HG03159 (cell line): ENCODE results near the gene SV2C.
"Not testable (repeated sequence)": the region's sequence is repeated elsewhere in the genome, so short reads cannot be mapped to it uniquely, and the experiment has no call there.

Source experiments
- ATAC-seq: cut with Tn5 transposase; IDR thresholded peaks from one replicate; pipeline ENCODE4 v1.9.1; 2021; ENCODE audit warnings: mild to moderate bottlenecking, moderate library complexity; ENCODE audit not compliant: unreplicated experiment

Gene SV2C

DNA sequence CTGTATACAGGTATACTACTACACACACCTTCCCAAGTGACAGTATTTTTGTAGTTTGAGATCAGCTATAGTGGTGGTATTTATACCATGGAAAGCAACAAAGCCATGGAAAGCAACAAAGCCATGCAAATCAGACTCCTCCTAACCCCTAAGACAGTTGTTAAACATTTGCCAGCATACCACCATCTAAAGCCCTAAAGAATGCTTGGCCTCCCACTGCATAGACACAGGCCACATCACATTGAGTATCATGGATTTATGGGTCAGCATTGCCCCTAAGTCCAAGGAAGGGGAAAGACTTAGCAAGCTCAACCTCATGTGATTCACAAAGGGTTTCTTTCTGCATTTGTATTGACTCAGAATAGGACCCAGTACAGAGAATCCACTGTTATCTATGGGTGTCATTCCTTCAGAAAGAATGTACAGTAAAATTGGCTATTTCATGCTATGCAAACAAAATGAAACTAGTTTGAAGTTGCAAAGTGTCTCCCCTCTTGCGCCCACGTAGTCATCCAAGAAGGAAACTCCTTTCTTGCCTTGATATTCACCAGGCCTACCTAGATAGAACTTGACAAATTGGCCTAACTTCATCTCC is 249.5 kb downstream of the SV2C start:
- no peak for ATAC-seq

DNA sequence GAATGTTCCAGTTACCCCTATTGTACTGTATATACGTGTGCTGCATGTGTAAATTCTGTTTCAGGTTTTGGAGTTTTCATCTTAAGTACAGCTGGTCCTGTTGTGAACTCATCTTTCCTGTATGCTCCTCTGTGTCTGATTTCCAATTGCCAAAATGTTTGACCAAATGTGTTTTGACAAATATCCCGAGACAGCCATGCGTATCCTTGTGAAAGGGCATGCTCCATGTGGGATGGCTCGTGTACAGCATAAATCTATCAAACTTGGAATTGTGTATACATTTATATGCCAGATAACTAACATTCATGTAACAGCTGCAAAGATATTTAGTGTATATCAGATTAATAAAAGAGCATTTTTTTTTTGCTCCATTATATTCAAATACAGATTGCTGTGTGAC is 250.4 kb downstream of the SV2C start:
- no peak for ATAC-seq

DNA sequence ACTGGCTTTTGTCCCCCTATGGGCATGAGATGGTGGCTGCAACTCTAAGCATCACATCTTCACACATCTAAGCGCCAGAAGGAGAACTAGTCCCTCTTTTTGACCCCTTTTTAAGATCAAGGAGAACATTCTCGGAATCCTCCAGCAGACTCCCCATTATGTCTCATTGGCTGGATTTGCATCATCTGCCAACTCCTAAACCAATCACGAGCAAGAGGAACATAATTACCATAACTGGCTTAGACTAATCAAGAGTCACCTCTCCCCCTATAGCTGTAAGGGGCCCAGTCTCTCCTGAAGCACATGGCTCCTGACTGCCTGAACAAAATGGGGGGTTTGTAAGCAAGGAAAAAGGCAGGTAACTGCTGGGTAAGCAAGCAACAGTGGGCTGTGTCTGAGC is 251.4 kb downstream of the SV2C start:
- ATAC-seq, result no peak

DNA sequence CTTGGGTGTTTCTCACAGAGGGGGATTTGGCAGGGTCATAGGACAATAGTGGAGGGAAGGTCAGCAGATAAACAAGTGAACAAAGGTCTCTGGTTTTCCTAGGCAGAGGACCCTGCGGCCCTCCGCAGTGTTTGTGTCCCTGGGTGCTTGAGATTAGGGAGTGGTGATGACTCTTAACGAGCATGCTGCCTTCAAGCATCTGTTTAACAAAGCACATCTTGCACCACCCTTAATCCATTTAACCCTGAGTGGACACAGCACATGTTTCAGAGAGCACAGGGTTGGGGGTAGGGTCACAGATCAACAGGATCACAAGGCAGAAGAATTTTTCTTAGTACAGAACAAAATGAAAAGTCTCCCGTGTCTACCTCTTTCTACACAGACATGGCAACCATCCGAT is 252.3 kb downstream of the SV2C start:
- ATAC-seq, result not testable (repeated sequence)

DNA sequence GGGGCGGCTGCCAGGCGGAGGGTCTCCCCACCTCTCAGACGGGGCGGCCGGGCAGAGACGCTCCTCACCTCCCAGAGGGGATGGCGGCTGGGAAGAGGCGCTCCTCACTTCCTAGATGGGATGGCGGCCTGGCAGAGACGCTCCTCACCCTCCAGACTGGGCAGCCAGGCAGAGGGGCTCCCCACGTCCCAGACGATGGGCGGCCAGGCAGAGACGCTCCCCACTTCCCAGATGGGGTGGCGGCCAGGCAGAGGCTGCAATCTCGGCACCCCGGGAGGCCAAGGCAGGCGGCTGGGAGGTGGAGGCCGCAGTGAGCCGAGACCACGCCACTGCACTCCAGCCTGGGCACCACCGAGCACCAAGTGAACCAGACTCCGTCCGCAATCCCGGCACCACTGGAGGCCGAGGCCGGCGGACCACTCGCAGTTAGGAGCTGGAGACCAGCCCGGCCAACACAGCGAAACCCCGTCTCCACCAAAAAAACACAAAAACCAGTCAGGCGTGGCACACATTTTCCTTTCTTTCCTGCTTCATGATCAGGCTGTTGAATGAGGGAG is 253.1 kb downstream of the SV2C start:
- ATAC-seq, result not testable (repeated sequence)

DNA sequence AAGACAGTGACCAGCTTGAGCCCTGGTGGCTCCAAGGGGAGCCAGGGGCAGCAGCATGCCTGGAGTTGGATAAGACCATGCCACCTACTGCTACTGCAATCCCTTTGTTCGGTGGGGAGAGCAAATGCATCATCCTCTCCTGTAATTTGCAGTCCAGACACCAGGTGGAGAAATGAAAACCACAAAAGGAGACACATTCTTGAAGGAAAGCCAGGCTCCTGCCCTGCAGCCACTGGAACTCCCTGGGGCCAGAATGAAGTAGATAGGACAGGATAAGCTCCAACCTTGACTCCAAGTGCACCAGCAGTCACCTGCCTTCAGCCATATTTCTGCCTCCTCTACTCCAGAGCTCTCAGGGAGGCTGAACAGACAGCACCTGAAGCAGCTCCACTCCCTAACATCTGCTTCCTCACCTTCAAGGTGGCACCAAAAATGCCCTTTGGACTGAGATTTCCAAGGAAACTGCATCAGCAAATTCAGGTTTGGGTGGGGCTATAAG is 254.8 kb downstream of the SV2C start:
- ATAC-seq, result no peak

DNA sequence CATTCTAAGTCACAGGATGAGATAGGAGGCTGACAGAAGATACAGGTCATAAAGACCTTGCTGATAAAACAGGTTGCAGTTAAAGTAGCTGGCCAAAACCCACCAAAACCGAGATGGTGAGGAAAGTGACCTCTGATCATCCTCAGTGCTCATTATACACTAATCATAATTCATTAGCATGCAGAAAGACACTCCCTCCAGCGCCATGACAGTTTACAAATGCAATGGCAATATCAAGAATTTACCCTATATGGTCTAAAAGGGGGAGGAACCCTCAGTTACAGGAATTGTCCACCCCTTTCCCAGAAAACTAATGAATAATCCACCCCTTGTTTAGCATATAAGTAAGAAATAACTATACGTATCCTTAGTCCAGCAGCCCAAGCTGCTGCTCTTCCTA is 256.7 kb downstream of the SV2C start:
- no peak for ATAC-seq

DNA sequence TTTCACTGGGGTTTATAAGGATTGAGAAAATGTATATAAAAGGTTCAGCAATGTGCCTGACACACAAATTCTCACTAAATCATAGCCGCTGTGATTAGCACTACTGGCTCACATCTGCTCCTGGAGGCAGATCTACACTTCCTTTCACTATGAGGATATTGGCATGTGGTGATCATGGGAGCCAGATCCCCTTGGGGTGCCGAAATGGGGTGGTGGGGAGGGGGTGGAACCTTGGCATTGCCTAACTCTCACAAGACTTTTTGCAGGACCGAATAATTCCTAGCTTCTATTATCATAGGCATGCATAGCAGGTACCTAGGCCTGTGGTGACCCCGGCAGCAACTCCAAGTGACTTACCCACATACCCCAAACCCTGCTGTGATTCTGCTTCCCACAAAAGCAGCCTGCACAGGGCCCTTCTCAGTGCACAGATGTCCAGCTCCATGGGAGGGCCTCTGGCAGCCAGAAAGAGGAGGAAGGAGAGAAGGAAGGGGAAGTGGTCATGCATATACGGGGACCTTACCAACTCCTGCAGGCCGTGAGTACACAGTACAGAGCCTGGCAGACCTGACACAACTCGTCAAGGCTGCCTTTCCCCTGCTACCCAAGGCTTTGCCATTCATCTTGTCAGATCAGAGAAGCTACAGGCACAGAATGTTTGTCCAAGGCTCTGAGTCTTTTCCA is 258.6 kb downstream of the SV2C start:
- ATAC-seq, result no peak

DNA sequence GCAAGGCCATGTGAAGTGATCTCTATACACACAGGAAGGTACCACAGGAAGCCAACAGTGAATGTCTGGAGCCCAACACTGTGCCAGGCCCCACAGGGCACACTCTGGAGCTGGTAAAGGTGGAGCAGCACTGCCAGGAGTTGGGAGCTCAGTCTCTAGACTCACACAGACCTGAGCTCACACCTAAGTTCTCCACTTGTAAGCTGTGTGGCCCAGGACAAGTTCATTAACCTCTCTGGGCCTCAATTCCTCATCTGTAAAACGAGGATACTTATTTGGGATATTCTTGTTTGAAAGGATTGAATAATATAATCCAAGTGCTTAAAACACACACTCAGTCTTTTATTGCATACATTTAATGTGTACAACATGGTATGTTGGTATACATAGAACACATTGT is 259.3 kb downstream of the SV2C start:
- ATAC-seq, result no peak

DNA sequence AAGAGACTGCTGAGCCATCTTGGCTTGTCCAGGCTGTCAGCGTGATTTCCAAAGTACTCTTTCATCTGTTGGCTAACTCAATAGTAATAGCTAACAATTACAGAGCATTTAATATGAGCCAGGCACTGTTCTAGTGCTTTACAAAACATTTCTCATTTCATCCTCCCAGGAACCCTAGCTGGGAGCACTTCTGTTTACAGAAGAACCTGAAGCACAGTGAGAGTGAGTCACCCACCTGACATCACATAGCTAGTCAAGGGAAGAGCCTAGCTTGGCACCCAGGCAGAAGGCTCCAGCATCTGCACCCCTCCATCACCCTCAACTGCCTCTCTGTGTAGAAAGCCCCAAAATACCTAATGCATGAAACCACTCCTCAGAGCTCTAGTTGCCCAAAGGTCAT is 262.4 kb downstream of the SV2C start:
- ATAC-seq, result no peak

DNA sequence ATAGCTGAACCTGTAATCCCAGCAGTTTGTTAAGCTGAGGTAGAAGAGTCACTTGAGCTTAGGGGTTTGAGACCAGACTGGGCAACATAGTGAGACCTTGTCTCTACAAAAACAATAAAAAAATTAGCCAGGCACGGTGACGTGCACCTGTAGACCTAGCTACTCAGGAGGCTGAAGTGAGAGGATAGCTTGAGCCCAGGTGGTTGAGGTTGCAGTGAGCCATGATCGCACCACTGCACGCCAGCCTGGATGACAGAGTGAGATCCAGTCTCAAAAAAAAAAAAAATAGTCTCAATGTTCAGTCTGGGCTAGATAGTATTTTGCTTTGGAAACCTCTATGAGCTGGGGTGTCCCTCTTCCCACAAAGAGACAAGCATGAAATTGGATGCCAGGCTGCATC is 268.0 kb downstream of the SV2C start:
- peak; percentile 11 for ATAC-seq

DNA sequence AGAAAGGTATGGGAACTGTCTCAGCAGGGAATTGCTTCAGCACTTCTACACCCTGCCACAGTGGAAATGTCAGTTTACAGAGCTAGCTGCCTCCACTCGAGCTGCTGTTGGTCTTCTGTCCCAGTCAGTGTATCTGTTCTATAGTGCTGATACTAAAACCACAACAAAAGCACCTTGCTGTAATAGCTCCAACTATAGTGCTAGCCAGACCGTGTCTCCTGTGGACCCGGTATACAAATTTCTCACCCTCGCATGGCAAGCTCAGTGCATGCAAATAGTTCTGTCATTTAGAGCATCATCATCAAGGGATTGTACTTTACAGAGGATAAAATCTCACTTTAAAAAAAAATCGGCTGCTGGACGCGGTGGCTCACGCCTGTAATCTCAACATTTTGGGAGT is 268.4 kb downstream of the SV2C start:
- ATAC-seq, result peak; percentile 99

DNA sequence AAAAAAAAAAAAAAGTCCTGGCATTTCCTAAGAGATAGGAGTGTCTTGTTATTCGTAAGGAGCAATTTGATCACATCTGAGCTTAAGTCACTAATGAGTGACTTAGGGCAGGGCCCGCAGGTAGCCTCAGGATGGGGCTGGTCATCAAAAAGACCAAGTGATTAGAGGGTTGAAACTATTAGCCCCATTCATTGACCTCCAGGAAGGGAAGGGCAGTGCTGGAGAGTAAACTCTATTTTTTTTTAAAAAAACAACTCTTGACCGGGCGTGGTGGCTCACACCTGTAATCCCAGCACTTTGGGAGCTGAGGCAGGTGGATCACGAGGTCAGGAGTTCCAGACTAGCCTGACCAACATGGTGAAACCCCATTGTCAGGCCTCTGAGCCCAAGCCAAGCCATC is 273.7 kb downstream of the SV2C start:
- ATAC-seq, result no peak

DNA sequence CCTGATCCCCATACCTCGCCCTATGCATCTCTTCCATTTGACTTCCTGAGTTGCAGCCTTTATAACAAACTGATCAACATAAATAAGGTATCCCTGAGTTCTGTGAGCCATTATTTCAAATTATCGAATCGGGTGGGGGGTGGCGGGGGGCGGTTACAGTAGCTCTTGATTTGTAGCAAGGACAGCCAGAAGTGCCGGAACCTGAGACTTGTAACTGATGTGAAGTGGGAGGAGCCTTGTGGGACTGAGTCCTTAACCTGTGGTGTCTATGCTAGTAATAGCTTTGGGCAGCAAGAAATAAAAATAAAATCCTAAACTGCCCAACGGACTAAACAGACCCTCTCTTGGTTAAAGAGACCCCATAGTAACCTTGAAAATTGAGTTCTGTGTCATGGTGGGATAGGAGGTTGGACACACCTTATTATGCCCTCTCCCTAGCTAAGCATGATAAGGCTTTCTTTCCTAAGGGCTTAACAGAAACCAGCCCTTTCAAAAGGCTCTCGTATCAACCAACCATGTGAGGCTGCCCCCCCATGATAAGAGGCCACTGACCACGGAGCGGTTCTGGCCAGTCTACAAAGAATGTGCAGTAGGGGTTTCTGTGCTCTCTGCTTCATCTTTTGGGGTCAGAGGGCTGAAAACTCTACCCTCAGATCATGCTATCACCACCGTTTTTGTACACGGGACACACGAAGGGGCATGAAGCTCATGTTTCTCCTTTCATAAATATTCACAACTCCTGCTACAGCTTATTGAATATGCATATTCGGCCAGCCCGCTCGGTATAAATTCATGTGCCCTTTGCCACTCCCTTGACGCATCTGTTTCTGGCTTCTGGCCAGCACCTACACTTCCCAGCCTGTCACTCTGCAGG is 280.4 kb downstream of the SV2C start:
- no peak for ATAC-seq

DNA sequence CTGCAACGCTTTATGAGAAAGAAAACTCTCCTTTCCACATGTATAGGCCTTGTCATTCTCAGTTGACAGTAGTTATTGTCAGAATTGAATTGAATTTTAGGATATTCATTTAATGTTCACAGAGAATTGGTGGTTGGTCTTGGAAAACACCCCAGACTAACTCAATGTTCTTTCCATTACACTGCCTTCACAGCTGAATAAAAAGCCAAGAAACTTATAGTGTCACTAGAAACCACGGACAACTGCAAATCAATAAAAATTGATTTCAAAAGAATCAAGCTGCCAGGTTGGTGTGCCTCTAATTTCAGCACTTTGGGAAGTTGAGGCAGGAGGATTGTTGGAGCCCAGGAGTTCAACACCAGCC is 281.0 kb downstream of the SV2C start:
- ATAC-seq, result no peak

DNA sequence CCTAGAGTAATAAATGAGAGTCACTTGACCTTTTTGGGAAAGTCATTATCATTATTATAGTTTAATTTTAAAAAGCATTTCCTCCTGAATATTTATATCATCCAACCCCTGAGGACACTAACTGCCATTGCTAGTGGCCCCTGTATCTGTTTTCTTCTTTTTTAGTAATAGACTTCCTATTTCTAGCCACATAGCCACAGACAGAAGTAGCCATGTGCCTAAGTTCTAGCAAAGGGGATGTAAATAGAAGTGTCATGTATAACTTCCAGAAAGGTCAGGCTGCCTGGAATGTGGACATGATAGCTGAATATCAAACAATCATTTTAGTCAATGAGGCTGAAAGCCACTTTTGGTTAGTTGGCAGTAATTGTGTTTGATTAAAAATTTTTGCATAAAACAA is 282.4 kb downstream of the SV2C start:
- ATAC-seq, result no peak

DNA sequence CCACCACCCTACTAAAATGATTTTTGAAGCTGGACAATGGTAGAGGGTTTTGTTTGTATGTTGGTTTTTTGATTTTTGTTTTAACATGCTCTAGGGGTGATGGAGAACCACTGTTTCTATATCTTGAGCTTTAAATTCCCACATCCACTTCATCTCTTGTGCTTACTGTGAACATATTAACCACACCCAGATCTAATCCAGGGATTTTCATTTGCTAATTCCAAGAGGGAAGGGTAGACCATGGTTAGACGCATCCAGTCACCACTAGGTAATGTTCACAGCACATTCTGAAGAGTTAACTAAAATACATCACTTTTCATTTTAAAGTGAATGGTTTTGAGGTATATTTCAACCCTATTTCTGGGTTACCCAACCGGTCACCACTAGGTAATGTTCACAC is 283.4 kb downstream of the SV2C start:
- ATAC-seq, result no peak

DNA sequence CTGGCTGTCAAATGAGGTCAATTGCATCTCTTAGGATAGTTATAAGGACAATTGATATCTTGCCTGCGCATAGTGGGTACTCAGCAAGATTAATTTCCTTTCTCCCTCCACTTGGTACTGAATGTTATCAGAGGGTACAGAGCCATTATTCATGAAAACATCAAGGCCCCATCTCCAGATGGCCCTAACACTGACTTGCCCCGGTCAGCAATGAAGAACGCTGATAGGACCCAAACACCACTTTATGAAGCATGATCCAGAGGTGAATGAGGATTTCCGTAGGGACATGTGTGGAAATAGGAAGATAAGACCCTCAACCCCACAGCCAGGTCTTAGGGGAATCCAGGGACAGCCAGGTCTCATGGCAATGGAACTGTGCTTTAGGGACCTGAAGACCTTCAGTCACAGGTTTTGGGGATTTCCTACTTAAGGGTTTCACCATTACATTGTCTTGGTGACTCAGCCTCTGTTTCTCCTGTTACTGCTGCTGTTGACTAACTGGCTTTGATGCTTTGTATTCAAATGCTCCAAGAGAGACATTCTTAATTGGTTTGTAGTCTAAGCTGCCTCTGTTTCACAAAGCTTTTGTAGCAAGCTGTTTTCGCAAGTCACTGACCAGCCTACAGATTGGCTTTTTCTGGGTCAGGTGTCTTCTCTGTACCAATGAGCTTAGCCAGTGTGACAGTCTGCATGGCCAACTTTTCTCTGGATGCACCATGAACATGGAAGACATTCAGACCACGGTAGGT is 284.6 kb downstream of the SV2C start:
- ATAC-seq, result no peak

DNA sequence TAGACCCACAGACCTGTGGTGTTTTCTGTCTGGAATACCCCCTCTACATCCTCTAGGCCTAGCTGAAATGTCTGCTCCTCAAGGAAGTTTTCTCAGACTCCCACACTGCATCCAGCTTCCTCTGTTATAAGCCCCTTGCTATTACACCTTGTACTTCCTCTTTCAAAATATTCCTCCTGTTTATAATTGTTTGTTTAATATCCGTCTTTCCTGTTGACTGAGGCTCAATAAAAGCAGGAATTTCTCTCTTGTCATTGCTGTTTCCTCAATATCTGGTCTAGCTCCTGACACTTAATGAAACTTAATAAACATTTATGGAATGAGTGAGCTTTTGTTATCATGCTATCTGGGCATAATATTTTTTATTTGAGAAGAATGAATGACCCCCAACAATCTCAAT is 285.8 kb downstream of the SV2C start:
- no peak for ATAC-seq

DNA sequence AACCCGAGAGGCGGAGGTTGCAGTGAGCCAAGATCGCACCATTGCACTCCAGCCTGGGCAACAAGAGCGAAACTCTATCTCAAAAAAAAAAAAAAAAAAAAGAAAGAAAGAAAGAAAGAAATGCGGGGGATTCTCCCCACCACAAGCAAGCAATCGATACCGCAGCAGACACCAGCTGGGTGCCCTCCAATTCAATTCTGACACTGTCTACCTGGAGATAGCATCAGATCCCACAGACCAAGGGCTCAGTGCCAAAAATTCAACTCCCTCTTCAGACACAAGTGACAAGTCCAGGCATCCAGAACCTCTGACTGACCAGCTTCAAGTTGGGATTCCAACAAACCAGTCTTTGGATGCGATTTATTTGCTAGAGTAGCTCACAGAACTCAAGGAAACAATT is 286.5 kb downstream of the SV2C start:
- ATAC-seq, result not testable (repeated sequence)

DNA sequence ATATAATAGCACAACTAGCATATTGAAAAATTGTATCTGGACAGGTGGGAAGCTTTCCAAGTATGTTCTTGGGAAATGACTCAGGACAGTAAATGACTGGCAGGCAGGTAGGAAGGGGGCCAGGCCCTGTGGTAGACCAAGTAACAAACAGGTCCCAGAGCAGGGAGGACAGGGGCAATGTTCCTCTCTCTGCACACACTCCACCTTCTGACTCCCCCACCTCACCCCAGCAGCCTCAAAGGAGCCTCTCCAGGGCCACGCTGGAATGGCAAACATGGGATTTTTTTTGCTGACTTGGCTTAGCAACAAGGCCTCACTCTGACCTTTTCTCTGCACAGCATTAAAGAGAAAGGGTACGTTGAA is 288.8 kb downstream of the SV2C start:
- ATAC-seq, result no peak
